Hematopoietic multipotent progenitor cell (in vitro differentiated cells): ENCODE measurements around the gene DDX20. TPM values are rescaled to one million over a fixed set of nuclear protein-coding genes. Genes with fewer than 3 reads are reported as not detected.

Experiments
- small RNA-seq: library from RNA; depleted of rRNA; stranded (forward); fragments of <200 nt; gene quantifications from one replicate; pipeline ENCODE3, GENCODE V24; 2012
- total RNA-seq: library from RNA; depleted of rRNA; stranded (reverse); fragments of >200 nt; gene quantifications from one replicate; pipeline ENCODE4 v1.2.3, GENCODE V29; 2012

Gene DDX20
- total RNA-seq, 1 donor = 9.4 TPM

Small RNA genes within 50 kb of the gene (small RNA-seq; reads per million reads assigned to genes)
- 0.61 reads per million for gene INKA2

Other genes with a start within 250 kb of the DDX20 start
- gene RAP1A, start 136.1 kb upstream of the DDX20 start, total RNA-seq = 6.7 TPM
- gene INKA2, start 16.5 kb upstream of the DDX20 start, total RNA-seq = 2.4 TPM
- gene KCND3, start 233.8 kb downstream of the DDX20 start, total RNA-seq = under 0.01 TPM